HG03469 (cell line): ENCODE data around the gene MARK1.
"Not testable (repeated sequence)": the region's sequence is repeated elsewhere in the genome, so short reads cannot be mapped to it uniquely, and the experiment has no call there.

Experiments
- ATAC-seq: cut with Tn5 transposase; IDR thresholded peaks from one replicate; pipeline ENCODE4 v1.9.1; 2021; ENCODE audit warnings: mild to moderate bottlenecking, moderate library complexity, moderate number of reproducible peaks; ENCODE audit not compliant: unreplicated experiment

Gene MARK1

DNA sequence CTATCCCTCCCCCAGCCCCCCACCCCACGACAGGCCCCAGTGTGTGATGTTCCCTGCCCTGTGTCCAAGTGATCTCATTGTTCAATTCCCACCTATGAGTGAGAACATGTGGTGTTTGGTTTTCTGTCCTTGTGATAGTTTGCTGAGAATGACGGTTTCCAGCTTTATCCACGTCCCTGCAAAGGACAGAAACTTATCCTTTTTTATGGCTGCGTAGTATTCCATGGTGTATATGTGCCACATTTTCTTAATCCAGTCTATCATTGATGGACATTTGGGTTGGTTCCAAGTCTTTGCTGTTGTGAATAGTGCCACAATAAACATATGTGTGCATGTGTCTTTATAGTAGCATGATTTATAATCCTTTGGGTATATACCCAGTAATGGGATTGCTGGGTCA lies 77.7 kb downstream of the MARK1 start:
- ATAC-seq = not testable (repeated sequence)

- ATAC-seq = not testable (repeated sequence)
These were observed 83.2 kb downstream of the MARK1 start for GRCh38 chr1:220611100-220611499.

DNA sequence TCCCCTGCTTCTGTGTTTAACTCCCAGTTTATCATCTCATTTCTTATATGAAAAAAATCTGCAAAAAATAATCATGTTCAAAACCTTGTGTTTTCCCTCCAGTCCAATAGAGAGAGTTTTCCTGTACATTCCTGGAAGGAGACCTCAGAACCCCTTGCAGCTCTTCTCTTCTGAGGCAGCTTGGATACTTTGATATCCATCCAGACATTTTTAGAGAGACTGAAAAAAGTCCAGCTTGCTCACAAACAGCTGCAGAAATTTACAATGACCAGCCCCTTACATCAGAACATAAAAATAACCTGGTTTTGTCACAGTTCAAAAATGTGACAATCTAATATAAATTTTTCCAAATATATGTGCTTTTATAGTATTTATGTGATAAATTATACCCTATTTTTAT lies 88.9 kb downstream of the MARK1 start:
- no peak for ATAC-seq

DNA sequence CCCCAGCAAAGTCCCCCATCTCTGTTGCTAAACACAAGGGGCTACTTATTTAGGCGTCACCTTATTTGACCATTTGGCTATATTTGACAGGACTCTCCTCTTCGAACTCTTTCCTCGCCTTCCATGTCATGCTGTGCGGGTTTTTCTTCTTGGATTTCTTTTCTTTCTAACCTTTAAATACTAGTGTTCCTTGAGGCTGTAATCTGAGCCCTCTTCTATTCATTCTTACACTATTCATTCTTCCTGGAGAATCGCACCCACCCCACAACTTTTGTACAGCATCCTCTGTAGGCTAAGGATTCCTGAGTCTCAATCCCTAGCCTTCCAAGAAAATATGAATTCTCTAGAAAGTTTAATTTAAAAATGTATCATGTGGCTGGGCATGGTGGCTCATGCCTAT lies 100.5 kb downstream of the MARK1 start:
- no peak for ATAC-seq

DNA sequence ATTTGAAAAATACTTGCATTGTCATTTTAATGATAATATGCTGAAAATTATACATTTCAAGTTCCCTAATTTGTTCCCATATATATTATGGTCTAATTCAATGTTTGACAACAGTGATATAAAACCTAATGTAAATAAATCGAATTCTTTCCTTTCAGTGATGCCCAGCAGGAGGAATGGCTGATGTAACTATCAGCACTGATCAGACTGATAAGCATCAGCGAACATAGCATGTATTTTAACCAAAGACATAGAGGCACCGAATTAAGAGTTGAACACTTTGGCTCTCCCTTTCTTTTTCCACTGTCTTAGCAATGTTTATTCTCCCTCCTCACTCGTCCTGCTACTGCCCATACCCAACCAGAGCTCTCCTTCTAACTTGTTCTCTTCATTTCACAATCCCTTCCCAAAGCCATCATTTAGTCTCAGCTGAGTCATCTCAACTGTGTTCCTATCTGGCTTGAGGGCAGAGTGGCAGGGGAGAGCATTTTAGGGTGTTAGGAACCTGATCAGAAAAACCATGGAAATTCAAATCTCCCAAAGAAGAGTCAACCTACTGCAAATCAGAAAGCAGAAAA lies 103.4 kb downstream of the MARK1 start:
- no peak for ATAC-seq

DNA sequence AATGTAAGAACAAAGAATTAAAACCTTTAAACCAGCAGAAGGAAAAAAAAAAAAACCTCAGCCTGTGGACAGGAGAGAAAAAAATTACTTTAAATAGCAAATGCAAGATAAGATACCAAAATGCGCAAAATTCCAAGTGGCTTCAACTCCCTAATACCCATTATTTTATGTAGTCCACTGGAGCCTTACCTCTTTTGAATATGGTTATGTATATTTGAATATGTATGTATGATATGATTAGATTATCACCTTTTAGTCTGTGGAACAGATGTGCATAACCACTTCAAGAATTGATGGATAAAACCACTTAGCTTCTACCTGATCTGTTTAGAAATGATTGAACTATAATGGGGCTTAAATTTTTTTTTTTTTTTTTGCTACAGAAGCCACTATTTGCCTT lies 109.8 kb downstream of the MARK1 start:
- no peak for ATAC-seq

GRCh38 chr1:220642285-220642684 lies 114.3 kb downstream of the MARK1 start:
- ATAC-seq = no peak

- ATAC-seq = no peak
These were observed 125.1 kb downstream of the MARK1 start for GRCh38 chr1:220652995-220653394.

- peak; percentile 94 for ATAC-seq
These were observed 127.6 kb downstream of the MARK1 start for GRCh38 chr1:220655509-220655908.

DNA sequence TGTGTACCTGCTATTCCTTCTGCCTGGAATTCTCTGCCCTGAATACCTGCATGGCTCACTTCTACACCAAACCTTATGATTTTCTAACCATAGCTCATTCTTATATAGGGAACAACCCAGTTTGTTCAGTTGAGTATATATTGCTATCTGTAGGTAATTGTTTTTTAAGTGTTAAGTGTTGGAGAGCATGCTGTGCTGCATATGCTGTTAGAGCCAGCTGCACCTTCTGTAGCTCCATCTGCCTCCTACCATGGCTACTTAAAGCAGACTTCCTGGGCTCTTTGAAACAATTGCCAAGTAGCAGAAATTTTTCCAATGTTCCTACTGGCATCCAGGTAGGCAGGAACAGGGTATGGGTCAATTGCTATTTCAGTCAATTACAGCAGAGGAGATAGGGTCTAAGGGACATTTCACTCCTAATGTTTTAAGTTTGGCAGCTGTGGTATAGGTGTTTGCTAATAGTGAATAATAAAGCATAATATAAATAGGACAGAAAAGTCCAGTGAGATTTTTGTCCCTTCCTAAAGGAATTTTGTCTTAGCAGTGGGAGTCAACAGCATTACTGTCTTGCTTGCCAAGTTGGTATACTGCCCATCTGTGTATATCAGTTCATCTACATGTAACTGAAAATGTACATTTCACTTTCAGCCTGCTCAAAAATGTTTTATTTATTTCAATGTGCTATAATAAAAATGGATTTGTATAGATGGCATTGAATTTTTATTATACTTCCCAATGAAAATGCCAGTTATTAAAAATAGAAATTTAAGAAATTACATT lies 128.2 kb downstream of the MARK1 start:
- no peak for ATAC-seq

GRCh38 chr1:220666349-220666748 lies 138.4 kb downstream of the MARK1 start:
- no peak for ATAC-seq

DNA sequence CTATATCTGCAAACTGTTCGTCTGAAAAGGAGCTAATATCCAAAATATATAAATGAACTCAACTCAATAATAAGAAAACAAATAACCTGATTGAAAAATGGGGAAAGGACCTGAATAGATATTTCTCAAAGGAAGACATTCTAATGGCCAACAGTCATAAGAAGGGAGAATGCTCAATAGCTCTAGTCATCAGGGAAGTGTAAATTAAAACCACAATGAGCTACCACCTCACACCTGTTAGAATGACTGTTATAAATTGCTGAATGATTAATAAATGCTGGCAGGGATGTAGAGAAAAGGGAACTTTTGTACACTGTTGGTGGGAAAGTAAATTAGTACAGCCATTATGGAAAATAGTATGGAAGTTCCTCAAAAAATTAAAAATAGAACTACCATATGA lies 141.1 kb downstream of the MARK1 start:
- ATAC-seq = no peak

GRCh38 chr1:220670365-220670764 lies 142.4 kb downstream of the MARK1 start:
- no peak for ATAC-seq

DNA sequence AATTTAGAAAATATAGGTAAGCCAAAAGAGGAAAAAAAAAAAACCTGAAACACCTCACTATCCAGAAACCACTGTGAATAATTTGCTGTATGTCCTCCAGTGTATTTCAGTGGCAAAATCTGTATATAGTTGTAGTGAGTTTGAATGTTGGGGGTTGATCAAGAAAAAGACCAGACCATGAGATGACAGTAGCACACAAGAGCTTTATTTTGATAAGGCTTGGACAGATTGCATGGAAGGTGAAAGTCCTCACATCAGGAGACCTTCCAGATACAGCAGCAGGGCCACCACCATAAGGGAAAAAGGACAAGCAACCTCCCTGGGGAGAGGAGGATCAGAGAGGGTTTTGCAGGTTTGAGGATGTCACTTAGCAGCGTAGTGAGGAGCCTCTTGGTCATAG lies 146.0 kb downstream of the MARK1 start:
- no peak for ATAC-seq

- ATAC-seq = no peak
These were observed 149.3 kb downstream of the MARK1 start for GRCh38 chr1:220677251-220677650.

GRCh38 chr1:220680085-220680687 lies 152.2 kb downstream of the MARK1 start:
- peak; percentile 96 for ATAC-seq

GRCh38 chr1:220681220-220681880 lies 153.4 kb downstream of the MARK1 start:
- ATAC-seq = no peak

DNA sequence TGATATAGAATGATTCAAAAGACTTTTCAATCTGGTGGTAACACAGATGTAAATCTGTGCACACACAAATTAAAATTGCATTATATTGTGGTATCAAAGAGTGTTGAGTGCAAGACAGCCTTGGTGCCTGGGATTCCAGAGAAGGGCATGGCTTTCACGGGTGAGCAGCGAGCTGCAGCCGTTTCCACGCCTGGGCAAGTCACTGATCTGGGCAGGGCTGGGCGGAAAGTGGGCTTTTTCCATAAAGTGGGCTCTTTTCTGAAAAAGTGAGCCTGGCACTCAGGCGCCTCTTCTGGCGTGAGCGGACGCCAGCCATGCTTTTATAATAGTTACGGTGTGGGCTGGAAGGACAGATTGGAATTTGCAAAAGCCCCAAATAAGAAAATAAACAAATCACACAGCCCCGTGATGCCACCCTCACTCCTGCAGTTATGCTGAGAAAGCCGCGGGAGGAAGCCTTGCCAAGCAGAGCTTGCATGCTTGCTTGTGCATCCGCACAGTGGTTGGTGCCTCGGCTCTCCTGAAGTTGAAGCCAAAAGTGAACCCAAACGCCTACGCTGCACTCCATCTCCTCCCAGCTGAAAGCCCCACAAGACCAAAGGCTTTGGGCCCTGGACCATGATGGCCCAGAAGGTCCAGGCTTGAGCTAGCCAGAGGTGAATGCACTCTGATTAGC lies 155.1 kb downstream of the MARK1 start:
- ATAC-seq = no peak

DNA sequence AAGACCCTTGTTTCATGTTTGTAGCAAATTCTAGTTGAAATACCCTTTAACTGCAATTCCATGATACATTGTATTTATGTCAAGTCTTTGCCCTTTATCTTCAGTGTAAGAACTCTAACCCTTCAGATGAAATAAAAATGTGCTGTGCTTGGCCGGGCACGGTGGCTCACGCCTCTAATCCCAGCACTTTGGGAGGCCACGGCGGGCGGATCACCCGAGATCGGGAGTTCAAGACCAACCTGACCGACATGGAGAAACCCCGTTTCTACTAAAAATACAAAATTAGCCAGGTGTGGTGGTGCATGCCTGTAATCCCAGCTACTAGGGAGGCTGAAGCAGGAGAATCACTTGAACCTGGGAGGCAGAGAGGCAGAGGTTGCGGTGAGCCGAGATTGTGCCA lies 155.8 kb downstream of the MARK1 start:
- ATAC-seq = not testable (repeated sequence)

DNA sequence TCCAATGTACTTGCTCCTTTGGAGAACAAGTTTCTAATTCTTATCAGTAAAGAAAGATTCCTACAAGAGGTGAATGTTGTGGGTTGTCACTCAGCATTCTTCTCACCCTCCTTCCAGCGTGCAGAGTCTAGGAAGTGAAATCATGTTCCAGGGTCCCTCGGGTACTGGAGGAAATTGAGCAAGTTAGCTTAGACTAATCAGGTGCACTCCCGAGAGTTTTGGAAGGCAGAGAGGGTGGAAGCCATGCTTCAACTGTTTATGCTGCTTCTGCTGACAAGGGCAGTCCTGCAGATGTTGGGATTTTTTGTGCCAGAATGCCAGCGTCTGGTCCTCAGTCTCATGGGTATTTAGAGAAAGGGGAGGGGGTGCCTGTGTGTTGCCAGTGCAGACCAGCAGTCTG lies 157.0 kb downstream of the MARK1 start:
- no peak for ATAC-seq

- no peak for ATAC-seq
These were observed 157.9 kb downstream of the MARK1 start for GRCh38 chr1:220685879-220686278.
